HG03103 (cell line): ENCODE data around the gene SVBP.
"Not testable (repeated sequence)": the region's sequence is repeated elsewhere in the genome, so short reads cannot be mapped to it uniquely, and the experiment has no call there.

Experiments used
- ATAC-seq: cut with Tn5 transposase; IDR thresholded peaks from one replicate; pipeline ENCODE4 v1.9.1; 2021; ENCODE audit warnings: low read depth; ENCODE audit not compliant: unreplicated experiment

The SVBP gene, protein sequence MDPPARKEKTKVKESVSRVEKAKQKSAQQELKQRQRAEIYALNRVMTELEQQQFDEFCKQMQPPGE

DNA sequence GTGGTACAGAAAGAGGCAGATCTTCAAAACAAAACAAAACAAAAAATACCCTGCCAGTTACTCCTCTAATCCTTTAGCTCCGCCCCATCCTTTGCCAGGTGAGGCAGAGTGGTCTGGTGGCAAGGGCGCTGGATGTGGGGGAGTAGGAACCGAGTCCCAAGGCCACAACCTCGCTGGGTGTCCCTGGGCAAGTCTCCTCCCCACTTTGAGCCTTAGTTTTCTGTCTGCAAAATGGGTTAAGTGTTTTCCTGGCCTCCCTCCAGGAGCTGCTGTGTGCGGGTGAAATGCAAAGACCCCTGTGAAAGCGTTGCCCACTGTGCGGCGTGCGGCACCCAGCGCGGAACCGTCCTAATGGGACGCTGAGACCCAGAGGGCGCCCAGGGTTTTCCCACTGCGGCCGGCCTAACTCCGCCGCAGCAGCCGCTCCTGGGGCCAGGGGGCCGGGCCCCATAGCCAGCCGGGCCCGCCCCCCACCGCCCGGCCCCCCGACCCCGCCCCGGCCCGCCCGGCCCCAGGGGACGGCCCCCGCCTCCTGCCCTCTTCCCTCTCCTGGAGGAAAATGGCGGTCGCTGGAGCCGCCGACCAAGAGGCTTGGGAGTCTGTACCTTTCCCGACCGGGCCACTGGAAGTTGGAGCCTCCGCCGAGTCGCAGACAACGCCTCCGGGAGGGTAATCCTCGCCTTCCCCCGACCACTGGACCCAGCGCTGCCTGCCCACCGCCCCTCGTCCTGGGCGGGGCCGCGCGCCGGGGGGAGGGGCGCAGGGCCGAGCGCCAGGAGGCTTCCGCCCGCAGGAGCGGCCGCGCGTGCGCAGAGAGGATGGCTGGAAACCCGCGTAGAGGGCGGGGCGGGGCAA, at the start of gene SVBP, which contains the start of gene ERMAP:
SVBP (minus strand) TSS at position 813 of the 855 bp plus-strand sequence. CDS start 853 bp downstream, outside the sequence.
ERMAP (plus strand) TSS at position 538 of the 855 bp plus-strand sequence. CDS start 13,327 bp downstream, outside the sequence.
- peak; percentile 73 for ATAC-seq

DNA sequence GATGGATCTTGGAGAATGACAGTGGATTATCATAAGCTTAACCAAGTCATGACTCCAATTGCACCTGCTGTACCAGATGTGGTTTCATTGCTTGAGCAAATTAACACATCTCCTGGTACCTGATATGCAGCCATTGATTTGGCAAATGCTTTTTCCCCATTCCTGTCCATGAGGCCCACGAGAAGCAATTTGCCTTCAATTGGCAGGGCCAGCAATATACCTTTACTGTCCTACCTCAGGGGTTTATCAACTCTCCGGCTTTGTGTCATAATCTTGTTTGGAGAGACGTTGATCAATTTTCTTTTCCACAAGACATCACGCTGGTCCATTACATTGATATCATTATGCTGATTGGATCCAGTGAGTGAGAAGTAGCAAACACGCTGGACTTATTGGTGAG, 49.4 kb upstream of the SVBP start:
- ATAC-seq, result no peak

DNA sequence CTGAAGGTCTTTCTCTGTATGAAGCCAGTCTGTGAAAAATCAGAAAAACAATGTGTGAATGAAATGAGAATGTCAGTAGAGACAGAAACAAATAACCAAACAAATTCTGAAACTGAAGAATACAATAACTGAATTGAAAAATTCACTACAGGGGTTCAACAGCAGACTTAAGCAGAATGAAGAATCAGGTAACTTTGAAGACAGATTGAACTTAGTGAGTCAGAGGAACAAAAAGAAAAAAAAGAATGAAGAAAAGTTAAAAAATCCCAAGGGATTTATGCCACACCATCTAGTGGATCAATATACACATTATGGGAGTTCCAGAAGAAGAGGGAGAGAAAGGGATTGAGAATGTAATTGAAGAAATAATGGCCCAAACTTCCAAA, 43.8 kb upstream of the SVBP start:
- no peak for ATAC-seq

DNA sequence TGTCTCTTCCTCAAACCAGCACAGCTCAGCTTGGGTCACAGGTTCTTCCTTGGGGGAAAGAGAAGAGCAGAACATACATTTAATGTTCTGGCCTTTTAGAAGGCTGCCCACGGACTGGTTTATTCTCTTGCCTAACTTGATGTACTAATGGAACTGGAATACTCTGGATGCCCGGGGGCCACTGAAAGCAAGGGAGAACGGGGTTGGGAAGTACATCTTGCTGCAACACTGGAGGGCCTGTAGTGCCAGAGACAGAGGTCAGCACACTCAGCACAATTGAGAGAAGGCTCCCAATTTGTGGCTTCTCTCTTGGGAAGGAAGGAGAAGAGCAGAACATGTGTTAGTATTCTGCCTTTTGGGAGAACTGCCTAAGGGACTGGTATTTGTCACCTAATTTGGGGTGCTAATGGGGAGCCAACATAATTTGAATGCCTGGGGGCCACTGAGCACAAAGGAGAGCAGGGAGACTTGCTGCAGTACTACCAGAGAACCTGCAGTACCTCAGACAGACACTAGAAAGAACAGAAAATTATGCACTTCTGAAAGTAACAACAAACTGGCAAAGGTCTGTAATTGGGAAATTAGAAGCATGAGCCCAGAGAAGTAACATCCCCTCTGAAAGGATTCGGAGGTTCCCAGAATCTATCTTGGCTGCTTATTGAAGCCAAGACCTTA, 43.3 kb upstream of the SVBP start:
- ATAC-seq, result no peak

DNA sequence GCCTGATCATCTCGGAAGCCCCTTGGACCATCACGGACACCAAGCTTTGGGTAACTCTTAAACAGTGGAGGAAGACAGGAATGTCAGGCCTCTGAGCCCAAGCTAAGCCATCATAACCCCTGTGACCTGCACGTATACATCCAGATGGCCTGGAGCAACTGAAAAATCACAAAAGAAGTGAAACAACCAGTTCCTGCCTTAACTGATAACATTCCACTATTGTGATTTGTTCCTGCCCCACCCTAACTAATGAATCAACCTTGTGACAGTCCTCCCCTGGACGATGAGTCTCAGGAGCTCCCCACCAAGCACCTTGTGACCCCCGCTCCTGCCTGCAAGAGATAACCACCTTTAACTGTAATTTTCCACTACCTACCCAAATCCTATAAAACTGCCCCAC, 42.2 kb upstream of the SVBP start:
- not testable (repeated sequence) for ATAC-seq

DNA sequence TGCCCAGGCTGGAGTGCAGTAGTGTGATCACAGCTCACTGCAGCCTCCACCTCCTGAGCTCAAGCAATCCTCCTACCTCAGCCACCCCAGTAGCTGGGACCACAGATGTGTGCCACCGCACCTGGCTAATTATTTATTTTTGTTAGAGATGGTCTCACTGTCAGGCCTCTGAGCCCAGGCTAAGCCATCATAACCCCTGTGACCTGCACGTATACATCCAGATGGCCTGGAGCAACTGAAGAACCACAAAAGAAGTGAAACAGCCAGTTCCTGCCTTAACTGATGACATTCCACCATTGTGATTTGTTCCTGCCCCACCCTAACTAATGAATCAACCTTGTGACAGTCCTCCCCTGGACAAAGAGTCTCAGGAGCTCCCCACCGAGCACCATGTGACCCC, 39.4 kb upstream of the SVBP start:
- ATAC-seq, result not testable (repeated sequence)

DNA sequence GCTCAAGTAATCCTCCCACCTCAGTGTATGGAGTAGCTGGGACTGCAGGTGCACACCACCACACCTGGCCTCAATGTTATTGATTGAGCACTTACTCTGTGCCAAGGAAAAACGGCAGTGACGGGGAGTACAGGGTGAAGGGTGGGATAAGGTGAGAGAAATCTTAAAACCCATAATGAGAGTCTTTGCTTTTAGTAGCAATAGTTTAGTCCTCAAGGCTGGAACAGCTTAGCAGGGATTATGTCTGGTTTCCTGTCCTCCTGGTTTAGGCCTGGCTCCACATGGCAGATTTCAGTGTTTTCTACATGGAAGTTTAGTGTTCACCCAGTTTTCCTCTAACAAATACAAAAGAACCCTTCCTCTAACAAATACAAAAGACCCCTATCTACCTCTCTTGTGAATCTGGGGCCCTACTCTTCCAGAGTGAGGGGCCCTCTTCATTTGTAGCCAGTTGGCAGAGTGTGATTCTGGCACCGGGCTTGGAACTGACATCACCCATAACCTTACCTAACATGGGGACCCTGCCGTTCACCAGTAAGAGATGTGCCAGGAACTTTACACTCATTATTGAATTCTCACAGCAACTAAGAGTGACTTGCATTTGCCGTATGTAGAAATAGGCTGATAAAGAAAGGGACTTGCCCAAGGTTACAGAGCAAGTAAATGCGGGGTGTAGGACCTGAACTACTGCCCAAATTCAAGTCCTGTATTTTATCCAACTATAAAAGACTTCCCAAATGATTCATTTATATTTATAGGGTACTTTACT, 36.1 kb upstream of the SVBP start:
- no peak for ATAC-seq

DNA sequence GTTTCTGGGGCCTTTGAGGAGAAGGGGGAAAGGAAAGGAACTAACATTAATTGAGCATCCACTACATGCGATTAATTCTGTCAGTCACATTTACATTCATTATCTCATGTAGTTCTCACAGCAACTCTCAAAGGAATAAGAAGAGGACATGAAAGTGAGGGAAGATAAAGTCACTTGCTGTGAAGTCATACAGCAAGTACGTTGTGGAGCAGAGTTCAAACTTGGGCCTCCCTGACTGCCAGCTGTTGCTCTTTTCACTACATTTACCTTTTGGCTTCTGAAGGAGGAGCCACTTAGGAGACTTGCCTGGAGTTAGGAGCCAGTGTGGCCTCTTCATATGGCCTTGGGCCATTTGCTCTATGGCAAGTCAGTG, 35.4 kb upstream of the SVBP start:
- ATAC-seq, result no peak

DNA sequence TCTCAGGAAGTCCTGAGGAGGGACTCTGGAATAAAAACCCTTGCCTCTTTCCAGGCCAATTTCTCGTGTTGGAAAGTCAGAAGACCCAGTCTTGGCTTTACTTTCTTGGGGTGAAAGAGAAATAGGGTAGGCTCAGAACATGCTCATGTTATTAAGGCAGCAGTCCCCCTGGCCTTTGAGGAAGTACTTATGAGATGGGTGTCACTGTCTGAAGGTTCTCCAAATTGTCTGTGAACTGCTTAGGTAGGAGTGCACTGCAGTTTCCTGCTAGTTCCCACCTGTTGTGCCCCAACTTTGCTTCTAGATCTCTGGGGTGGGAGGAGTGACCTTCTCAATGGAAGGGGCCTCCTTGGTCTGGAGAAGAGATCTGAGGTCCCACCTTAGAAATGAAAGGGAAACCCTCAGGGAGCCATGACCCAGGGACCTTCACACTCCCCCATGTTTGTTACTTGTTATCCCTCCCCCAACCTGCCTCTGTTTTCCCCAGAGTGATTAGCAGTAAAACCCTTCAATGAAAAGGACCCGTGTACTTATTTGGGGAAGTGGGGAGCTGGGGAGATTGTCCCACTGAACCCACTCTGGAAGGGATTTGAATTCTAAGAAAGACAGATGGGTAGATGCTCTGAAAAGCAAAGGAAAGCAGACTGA, 34.9 kb upstream of the SVBP start:
- no peak for ATAC-seq

DNA sequence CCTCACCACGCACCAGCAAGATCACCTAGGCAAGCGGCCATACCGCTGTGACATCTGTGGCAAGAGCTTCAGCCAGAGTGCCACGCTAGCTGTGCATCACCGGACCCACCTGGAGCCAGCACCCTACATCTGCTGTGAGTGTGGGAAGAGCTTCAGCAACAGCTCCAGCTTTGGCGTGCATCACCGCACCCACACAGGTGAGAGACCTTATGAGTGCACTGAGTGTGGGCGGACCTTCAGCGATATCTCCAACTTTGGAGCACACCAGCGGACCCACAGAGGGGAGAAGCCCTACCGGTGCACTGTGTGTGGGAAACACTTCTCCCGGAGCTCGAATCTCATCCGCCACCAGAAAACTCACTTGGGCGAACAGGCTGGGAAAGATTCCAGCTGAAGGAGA, 34.2 kb upstream of the SVBP start:
- no peak for ATAC-seq

DNA sequence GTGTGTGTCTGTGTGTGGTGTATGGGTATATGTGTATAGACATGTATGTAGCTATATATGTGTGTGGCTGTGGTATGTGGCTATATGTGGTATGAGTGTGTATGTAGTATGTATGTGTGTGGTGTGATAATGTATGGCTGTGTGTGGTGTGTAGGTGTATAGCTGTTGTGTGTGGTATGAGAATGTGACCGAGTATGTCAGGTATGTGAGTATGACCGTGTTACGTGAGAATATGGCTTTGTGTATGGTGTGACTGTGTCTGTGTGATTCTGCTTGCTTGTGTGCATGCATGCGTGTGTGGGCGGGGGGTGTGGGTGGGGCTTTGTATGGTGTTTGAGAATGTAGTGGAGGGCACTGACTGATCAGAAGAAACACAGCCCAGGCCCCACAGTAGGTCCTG, 32.7 kb upstream of the SVBP start:
- no peak for ATAC-seq

DNA sequence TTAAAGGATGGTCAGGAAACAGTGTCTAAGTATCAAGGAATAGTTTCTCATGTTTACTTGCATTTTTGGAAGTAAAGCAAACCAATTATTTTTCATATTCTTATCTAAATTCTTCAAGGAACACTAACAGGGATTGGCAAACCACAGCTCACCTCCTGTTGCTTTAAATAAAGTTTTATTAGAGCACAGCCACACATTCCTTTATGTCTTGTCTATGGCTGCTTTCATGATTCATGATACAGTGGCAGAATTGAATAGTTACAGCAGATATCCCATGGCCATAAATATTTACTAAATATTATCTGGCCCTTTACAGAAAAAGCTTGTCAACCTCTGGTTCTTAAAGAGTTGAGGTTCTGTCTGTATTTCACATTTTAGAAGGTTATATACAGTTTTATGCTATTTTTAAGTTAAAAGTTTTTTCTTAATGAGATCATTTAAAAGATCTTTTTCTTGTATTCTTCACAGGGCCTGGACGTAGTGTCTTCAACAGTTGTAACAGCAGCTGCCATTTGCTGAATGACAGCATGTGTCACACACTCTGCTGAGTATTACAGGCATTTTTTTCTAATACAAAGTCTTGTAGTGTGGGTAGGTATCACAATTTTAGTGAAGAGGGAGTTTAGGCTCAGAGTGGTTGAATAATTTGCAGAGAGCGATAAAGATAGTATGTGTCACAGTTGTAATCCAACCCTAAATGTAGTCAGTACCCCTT, 31.8 kb upstream of the SVBP start:
- no peak for ATAC-seq

DNA sequence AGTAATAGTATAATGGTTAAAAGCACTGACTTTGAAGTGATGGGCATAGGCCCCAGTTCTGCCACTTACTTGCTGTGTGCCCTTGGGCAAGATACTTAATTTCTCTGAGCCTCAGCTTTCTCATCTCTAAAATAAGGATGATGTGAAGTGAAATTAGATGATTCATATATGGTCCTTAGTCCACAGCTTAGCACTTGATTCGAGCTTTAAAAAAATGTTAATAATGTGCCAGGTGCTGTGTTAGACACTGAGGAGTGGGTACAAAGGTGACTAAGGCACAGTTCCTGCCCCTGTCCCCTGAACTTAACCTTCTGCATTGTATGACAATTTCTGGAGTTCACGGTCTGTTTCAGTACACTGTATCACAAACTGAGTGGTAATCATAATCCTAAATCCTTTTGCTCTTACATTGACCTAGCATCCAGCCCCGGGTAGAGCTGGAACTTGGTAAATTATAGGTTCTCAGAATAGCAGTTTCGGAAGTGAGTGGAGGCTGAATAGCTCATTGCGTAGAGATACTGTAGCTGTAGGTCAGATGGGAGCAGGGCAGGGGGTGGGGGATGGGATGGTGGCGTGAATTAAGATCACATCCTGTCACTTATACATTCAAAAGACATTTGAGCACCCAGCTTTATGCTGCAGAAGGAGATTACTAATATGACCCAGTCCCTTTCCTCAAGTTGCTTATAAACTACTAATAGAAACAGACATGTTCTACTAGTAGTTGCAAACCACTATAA, 30.7 kb upstream of the SVBP start:
- no peak for ATAC-seq

DNA sequence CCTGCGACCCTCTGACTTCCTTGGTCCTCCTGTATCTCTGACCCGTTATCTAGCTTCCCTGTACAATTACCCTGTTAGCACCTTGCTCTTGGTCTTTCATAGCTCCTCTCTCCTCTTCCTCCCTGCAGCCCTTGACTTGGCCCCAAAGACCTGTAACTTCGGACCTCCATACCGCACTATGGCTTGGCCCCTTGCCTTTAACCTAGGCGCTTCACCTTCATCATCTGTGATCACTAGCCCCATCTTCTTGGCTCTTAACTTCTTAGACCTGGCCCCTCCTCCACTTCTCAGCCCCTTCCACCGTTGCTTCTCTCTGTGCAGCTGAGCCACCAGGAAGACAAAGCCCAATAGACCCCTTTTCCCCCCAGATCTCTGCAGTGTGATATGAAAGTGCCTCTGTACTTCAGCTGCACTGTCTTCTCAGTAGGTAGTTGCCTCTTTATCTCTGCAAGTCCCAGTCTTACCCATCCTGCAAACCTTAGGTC, 30.0 kb upstream of the SVBP start:
- no peak for ATAC-seq

DNA sequence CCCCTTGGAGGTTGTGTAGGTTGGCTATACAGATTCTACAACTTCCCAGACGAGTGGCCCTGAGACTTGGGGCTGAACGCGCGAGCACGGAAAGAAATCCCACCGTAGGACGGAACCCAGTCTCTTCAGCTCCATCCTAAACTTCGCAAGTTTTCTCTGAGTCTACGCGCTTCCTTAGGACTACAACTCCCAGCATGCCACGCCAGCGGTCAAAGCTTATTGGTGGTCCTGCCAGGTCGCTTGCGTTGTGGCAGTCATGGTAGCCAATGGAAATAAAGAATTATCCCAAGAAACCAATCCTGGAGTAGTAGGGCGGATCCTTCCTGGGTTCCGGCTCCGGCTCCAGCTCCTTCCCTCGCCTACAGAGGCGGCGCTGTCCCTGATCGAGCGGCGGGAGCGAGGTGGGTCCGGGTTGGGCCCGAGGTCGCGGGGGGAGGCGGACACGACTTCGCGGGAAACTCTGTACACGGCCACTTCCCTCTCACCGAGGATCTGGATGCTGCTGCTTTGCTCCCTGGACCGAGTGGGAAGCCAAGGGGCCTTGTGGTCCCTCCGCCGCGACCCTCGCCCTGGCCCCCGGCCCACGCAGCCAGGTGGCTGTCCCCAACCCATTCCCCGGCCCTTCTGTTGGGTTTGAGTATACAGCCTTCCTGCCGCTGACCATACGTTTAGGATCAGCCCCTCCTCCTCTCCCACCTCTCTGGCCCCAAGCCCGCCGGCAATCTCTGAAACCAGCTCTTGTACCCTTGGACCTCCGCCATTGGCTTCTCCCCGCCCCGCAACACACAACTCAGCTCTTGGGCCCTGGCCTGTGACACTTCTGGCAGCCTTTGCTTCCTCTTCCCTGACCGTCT, 29.3 kb upstream of the SVBP start, which contains the start of gene ZNF691:
ZNF691 (plus strand) TSS at position 357 of the 854 bp plus-strand sequence. CDS start 3,046 bp downstream, outside the sequence.
- peak; percentile 79 for ATAC-seq

DNA sequence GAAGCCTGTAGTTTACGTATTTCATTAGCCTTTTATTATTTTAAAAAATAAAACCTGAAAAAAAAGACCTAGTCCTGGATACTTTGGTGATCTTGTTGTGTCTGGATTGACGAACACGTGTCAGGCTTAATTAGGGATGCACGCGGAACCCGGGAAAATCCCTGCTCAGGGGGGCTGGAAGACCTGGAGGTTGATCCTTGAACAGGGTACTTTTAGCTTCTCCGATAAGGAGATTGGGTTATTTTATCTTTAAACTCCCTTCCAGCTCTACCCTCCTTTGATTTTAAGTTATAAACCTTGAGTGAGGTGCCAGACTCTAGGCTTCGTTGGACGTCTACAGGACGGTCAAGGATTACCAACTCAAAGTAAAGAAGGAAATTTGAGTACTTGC, 28.7 kb upstream of the SVBP start:
- ATAC-seq, result peak; percentile 9

DNA sequence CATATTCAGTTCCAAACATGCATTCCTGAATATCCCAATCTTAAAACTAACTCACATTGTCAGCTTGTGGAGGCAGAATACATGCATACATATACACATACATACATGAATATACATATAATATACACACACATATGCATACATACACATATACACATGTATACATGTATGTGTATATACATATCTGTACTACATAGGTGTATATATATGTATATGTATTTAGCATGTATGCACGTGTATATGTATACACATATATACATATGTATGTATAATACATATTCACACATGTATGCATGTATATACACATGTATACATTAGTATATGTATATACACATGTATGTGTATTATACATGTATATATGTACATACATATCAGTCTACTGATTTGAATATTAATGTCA, 28.0 kb upstream of the SVBP start:
- ATAC-seq, result no peak

DNA sequence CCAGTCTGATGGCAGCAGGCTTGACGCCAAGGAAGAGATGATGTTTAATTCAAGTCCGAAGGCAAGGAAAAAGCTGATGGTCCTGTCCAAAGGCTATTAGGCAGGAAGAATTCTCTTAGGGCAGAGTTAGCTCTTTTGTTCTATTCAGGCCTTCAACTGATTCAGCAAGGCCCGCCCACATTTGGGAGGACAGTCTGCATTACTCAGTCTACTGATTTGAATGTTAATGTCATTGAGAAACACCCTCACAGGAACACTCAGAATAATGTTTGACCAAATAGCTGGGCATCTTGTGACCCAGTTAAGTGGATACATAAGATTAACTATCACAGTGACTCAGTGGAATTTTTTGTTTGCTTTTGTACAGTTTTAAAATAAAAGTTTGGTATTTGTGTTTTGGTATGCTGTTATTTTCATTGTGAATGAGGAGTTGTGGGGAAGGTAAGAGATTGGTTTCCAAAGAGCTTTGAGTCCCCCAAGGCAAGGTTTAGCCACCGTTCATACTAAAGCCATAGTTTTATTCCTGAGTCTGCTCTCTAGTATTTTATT, 27.5 kb upstream of the SVBP start:
- ATAC-seq, result no peak
